ENCODE measurements around the gene RNF183.

DNA sequence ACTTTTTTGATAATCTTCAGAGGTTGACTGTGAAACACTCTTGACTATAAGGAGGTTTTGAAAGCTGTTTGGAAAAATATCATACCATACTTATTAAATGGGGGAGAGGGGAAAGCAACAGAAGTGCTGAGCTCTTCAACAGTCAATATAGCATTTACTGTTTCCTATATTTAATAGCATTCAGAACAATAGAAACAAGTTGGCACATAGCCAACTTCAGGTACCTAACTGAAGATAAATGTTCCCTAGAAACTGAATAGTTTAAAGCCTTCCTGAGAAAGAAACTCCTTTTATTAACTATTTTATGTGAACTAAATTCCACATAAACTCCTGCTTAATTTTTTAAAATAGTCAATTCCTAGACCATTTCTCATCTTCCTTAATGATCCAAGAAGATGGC is 55.5 kb downstream of the RNF183 start:
- TF ChIP-seq, protein P1, sequence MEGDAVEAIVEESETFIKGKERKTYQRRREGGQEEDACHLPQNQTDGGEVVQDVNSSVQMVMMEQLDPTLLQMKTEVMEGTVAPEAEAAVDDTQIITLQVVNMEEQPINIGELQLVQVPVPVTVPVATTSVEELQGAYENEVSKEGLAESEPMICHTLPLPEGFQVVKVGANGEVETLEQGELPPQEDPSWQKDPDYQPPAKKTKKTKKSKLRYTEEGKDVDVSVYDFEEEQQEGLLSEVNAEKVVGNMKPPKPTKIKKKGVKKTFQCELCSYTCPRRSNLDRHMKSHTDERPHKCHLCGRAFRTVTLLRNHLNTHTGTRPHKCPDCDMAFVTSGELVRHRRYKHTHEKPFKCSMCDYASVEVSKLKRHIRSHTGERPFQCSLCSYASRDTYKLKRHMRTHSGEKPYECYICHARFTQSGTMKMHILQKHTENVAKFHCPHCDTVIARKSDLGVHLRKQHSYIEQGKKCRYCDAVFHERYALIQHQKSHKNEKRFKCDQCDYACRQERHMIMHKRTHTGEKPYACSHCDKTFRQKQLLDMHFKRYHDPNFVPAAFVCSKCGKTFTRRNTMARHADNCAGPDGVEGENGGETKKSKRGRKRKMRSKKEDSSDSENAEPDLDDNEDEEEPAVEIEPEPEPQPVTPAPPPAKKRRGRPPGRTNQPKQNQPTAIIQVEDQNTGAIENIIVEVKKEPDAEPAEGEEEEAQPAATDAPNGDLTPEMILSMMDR (IDR thresholded peaks at IDR 0.05; ENCODE audit: insufficient read depth, low read depth, low read length), result no peak
- no peak for TF ChIP-seq EZH2 (IDR thresholded peaks at IDR 0.05; ENCODE audit: insufficient read depth, low read length)

Data from astrocyte (in vitro differentiated cells and primary cell).